ENCODE results near the gene SLC2A8. TPM values are rescaled to one million over a fixed set of nuclear protein-coding genes. Genes with fewer than 3 reads are reported as not detected.
A peak's percentile ranks its signal among the peaks of the same experiment; 100 is the strongest.

SLC2A8 gene
- total RNA-seq, 1 experiment from 2014 or later, result 144 TPM

DNA sequence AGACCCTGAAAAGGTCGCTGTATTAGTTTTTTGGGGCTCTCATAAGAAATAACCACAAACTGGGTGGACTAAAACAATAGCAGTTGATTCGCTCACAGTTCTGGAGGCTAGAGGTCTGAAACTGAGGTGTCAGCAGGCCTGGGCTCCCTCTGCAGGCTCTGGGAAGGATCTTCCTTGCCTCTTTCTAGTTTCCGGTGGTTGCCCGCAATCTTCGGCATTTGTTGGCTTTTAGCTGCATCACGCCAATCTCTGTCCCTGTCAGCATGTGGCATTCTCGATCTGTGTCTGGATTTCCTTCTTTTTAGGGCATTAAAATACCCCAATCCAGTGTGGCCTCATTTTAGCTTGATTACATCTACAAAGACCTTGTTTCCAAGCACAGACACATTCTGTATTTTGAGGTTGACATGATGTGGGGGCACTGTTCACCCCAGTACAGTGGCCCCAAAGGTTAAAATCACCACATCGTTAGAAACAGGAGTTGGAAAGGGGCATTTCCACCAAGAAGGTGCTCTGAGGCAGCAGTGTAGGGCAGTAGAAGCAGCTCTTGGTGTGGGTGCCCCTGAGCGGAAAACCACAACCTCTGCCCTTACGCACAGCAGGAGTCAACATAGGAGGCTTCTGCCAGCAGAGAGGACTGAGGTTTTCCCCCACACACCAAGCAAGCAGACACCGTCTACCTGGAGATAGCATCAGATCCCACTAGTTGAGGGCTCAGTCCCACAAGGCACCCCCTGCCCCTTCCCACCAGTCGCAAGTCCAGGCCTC lies 40.7 kb downstream of the SLC2A8 start:
- BruUV-seq (replicated peaks), result no TSS peak
- POLR2A ChIA-PET, result no interaction called here
- Mint-ChIP-seq H3K36me3 (ENCODE audit: insufficient read depth, unreplicated experiment) (peaks cover 81% of the 10 kb centered on the region), H3K4me3 (ENCODE audit: unreplicated experiment) (no peak overlapping the region), H3K27me3 (ENCODE audit: insufficient read depth, unreplicated experiment) (no peaks in the 10 kb centered on the region), H3K4me1 (ENCODE audit: low read depth, unreplicated experiment) (peaks cover 14% of the 10 kb centered on the region), H3K9me3 (ENCODE audit: unreplicated experiment) (no peaks in the 10 kb centered on the region), H3K27ac (ENCODE audit: unreplicated experiment) (no peak overlapping the region)
- Histone ChIP-seq H3K36me3 (ENCODE audit: control insufficient read depth, insufficient read depth, low read length) (peaks cover 6% of the 10 kb centered on the region), H3K27me3 (replicated peaks; ENCODE audit: control insufficient read depth, insufficient read depth, low read length) (no peaks in the 10 kb centered on the region), H3K4me1 (peaks cover 12% of the 10 kb centered on the region; the same call in 1 of the 2 replicates), H3K4me3 (ENCODE audit: low read depth, low read length) (no peak overlapping the region), H3K9me3 (no peaks in the 10 kb centered on the region)
- CTCF ChIA-PET, result interaction anchor here (0.6 to 1.2 kb wide), 3 partner anchors 41 to 497 kb away, joined by 3 to 6 read pairs (median 6); partner anchors contain the start of gene SLC2A8
- no peak for DNase-seq
- TF ChIP-seq, protein P1, sequence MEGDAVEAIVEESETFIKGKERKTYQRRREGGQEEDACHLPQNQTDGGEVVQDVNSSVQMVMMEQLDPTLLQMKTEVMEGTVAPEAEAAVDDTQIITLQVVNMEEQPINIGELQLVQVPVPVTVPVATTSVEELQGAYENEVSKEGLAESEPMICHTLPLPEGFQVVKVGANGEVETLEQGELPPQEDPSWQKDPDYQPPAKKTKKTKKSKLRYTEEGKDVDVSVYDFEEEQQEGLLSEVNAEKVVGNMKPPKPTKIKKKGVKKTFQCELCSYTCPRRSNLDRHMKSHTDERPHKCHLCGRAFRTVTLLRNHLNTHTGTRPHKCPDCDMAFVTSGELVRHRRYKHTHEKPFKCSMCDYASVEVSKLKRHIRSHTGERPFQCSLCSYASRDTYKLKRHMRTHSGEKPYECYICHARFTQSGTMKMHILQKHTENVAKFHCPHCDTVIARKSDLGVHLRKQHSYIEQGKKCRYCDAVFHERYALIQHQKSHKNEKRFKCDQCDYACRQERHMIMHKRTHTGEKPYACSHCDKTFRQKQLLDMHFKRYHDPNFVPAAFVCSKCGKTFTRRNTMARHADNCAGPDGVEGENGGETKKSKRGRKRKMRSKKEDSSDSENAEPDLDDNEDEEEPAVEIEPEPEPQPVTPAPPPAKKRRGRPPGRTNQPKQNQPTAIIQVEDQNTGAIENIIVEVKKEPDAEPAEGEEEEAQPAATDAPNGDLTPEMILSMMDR (IDR thresholded peaks at IDR 0.05; ENCODE audit: insufficient read depth in 1 of 2, low read depth in 1 of 2, low read length in 1 of 2, severe bottlenecking in 1 of 2, unreplicated experiment in 1 of 2), result peak; percentile 28 to 38
- intact Hi-C loops (cut with micrococcal nuclease; ENCODE audit: unreplicated experiment), result loop anchor here (1.0 kb wide), 1 partner anchor 223 kb away; no protein-coding TSS in a partner anchor

- Mint-ChIP-seq H3K27me3 (ENCODE audit: insufficient read depth, unreplicated experiment) (no peaks in the 10 kb centered on the region), H3K9me3 (ENCODE audit: unreplicated experiment) (no peaks in the 10 kb centered on the region), H3K27ac (ENCODE audit: unreplicated experiment) (peak overlapping the region; percentile 63), H3K4me3 (ENCODE audit: unreplicated experiment) (no peak overlapping the region), H3K4me1 (ENCODE audit: low read depth, unreplicated experiment) (peaks cover 14% of the 10 kb centered on the region), H3K36me3 (ENCODE audit: insufficient read depth, unreplicated experiment) (peaks cover 83% of the 10 kb centered on the region)
- no peaks in the 10 kb centered on the region; the same call in 1 of the 2 replicates for H3K9me3 ChIP-seq
- peak; percentile 62 to 76 for DNase-seq
- H3K27me3 ChIP-seq (replicated peaks; ENCODE audit: control insufficient read depth, insufficient read depth, low read length), result no peaks in the 10 kb centered on the region
- TF ChIP-seq, protein P1 (IDR thresholded peaks at IDR 0.05; ENCODE audit: insufficient read depth in 1 of 2, low read depth in 1 of 2, low read length in 1 of 2, severe bottlenecking in 1 of 2, unreplicated experiment in 1 of 2), result no peak
- intact Hi-C loops (cut with micrococcal nuclease; ENCODE audit: unreplicated experiment), result no loop called here
- ChIA-PET CTCF (interaction anchor here (1.2 kb wide), 1 partner anchor 498 kb away, joined by 3 read pairs; no protein-coding TSS in a partner anchor), POLR2A (no interaction called here)
- H3K4me3 ChIP-seq (ENCODE audit: low read depth, low read length), result no peak overlapping the region
- peaks cover 6% of the 10 kb centered on the region for H3K36me3 ChIP-seq (ENCODE audit: control insufficient read depth, insufficient read depth, low read length)
- peaks cover 12% of the 10 kb centered on the region; the same call in 1 of the 2 replicates for H3K4me1 ChIP-seq
- BruUV-seq (replicated peaks), result no TSS peak
These were observed 41.4 kb downstream of the SLC2A8 start for GRCh38 chr9:127438394-127438793.

DNA sequence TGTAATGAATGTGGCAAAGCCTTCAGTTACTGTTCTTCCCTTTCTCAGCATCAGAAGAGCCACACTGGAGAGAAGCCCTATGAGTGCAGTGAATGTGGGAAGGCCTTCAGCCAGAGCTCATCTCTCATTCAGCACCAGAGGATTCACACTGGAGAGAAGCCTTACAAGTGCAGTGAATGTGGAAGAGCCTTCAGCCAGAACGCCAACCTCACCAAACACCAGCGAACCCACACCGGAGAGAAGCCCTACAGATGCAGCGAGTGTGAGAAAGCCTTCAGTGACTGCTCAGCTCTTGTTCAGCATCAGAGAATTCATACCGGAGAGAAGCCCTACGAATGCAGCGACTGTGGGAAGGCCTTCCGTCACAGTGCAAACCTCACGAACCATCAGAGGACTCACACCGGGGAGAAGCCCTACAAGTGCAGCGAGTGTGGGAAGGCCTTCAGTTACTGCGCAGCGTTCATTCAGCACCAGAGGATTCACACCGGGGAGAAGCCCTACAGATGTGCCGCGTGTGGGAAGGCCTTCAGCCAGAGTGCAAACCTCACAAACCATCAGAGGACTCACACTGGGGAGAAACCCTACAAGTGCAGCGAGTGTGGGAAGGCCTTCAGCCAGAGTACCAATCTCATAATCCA lies 47.4 kb downstream of the SLC2A8 start:
- Mint-ChIP-seq H3K9me3 (ENCODE audit: unreplicated experiment) (no peaks in the 10 kb centered on the region), H3K4me1 (ENCODE audit: low read depth, unreplicated experiment) (peaks cover 11% of the 10 kb centered on the region), H3K27ac (ENCODE audit: unreplicated experiment) (peak overlapping the region; percentile 12), H3K36me3 (ENCODE audit: insufficient read depth, unreplicated experiment) (peaks cover 100% of the 10 kb centered on the region), H3K4me3 (ENCODE audit: unreplicated experiment) (no peak overlapping the region), H3K27me3 (ENCODE audit: insufficient read depth, unreplicated experiment) (no peaks in the 10 kb centered on the region)
- peaks cover 7% of the 10 kb centered on the region; the same call in 1 of the 2 replicates for H3K9me3 ChIP-seq
- H3K4me1 ChIP-seq, result peaks cover 6% of the 10 kb centered on the region; the same call in 1 of the 2 replicates
- CTCF ChIA-PET, result interaction anchor here (0.6 kb wide), 2 partner anchors 72 to 135 kb away, joined by 3 read pairs; no protein-coding TSS in a partner anchor
- POLR2A ChIA-PET, result interaction anchor here (0.6 to 2.0 kb wide), 5 partner anchors 12 to 219 kb away, joined by 3 to 18 read pairs (median 4); partner anchors contain the start of genes SLC2A8 and ZNF79
- BruUV-seq (replicated peaks), result no TSS peak
- intact Hi-C loops (cut with micrococcal nuclease; ENCODE audit: unreplicated experiment), result no loop called here
- peaks cover 7% of the 10 kb centered on the region for H3K36me3 ChIP-seq (ENCODE audit: control insufficient read depth, insufficient read depth, low read length)
- TF ChIP-seq, protein P1 (IDR thresholded peaks at IDR 0.05; ENCODE audit: insufficient read depth in 1 of 2, low read depth in 1 of 2, low read length in 1 of 2, severe bottlenecking in 1 of 2, unreplicated experiment in 1 of 2), result no peak
- no peaks in the 10 kb centered on the region for H3K27me3 ChIP-seq (replicated peaks; ENCODE audit: control insufficient read depth, insufficient read depth, low read length)
- no peak overlapping the region for H3K4me3 ChIP-seq (ENCODE audit: low read depth, low read length)
- DNase-seq, result no peak
